ENCODE measurements around the gene CXorf58.

Gene CXorf58

DNA sequence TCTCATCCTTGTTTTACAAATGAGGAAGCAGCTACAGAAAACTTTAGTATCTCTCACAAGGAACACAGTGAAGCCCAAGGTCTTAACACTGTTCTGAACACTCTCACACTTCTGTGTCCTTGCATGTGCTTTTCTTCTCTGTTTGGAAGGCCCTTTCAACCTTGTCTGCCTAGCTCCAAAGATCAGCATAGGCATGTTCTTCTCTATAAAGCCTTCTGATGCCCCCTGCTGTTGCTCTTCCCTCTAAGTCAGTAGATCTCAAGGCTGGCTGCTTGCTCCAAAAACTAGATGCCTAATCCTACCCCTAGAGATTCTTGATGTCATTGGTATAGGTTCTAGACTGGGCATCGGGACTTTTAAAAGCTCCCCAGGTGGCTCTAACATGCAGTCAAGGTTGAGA is 6.0 kb upstream of the CXorf58 start:
- peak; percentile 1 to 24 for DNase-seq

DNA sequence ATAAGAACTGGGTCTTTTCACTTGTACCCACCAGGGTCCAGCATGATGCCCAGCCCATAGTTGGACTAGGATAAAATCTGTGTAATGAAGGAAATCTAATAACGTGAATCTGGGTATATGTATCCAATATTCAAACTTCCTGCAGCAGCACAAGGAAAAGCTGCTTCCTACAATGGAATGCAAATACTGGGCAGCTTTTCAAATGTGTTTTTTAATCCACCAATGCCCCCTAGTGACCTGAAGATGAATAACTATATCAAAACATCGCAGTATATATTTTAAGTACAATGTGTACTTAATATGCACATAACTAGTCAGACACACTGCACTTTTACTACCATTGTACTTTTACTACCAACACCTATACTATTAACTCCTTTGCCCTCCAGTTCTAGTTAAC is 5.4 kb upstream of the CXorf58 start:
- peak; percentile 1 to 23 for DNase-seq

- DNase-seq: no peak
Observed at GRCh38 chrX:23904096-23904495, 3.7 kb upstream of the CXorf58 start.

- no peak for DNase-seq
Observed at GRCh38 chrX:23907111-23907497, 702 bp upstream of the CXorf58 start.

DNA sequence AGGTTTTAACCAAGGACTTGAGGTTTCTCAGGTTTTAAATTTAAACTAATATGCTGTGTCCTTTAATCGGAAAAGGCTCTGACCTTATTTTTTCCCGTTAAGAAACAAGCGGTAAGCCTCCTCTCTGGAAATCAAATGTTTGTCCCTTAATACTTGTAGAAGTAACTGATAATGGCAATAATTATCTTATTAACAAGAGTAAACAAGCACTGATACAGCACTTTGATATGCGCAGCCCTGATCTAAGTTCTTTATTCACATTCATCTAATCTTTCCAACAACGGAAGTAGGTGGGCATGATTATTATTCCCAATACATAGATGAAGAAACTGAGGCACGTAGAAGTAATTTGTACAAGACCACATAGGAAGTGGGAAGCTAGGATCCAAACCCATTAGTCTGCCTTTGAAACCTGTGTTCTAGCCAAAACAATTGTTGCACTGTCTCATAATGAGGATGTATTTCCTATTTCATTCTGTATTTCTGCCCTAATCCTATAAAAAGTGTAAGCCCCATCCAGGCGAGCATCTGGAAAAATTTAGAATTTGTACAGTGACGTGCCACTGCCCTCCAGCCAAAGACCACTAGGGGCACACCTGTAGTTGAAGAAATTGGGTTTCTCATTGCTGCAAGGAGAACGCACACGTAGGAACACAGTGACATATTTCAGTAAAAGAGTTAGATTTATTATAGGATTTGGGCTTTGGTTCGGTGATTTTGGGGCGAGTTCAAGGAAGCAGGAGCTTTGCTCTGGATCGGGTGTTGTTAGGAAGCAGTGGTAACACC is 606 bp downstream of the CXorf58 start:
- no peak for DNase-seq

GRCh38 chrX:23911126-23911835 is 3.5 kb downstream of the CXorf58 start:
- DNase-seq: no peak

DNA sequence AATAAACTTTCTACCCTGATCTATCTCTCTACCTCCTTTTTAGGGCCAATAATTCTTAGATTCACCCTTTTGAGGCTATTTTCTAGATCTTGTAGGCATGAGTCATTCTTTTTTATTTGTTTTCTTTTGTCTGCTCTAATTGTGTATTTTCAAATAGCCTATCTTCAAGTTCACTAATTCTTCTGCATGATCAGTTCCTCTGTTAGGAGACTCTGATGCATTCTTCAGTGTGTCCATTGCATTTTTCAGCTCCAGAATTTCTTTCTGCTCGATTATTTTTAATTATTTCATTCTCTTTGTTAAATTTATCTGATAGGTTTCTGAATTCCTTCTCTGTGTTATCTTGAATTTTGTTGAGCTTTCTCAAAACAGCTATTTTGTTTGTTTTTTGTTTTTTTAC is 11.3 kb downstream of the CXorf58 start:
- no peak for DNase-seq

- DNase-seq: no peak
Observed at GRCh38 chrX:23919706-23920320, 12.0 kb downstream of the CXorf58 start.

DNA sequence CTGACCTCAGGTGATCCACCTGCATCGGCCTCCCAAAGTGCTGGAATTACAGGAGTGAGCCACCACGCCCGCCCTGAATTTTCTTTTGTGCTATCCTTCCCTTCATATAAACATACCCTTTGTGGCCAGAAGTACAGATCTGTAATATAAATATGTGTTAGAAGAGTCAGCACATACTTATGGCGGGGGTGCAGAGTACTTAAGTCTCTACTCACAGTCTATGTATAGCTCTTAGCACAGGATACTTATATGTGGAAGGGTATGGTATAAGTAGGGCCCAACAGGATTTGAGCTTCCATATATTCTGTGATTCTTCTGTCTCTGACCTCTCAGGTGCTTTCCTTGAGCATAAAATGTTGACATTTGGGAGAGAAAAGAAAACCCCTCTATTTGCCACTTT is 18.2 kb downstream of the CXorf58 start:
- DNase-seq: no peak

GRCh38 chrX:23930894-23931604 is 23.2 kb downstream of the CXorf58 start:
- no peak for DNase-seq

DNA sequence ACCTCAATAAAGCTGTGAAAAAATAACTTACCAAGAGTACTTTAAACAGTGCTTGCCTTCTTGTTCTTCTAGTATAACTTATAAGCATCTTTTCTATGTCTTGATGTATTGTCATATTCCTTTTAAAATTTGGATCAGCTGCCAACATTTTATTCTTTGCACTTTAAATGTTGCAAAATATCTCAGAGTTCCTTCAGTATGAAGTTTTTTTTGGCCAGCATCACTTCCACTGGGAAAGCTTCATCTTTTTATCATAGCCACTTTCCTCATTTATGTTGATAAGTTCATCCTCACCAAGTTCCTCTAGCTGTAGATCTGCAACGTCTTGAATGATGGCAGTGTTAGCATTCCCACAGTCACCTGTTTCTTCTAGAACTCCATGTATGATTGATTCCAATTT is 24.2 kb downstream of the CXorf58 start:
- no peak for DNase-seq

GRCh38 chrX:23935106-23935505 is 27.3 kb downstream of the CXorf58 start:
- no peak for DNase-seq

DNA sequence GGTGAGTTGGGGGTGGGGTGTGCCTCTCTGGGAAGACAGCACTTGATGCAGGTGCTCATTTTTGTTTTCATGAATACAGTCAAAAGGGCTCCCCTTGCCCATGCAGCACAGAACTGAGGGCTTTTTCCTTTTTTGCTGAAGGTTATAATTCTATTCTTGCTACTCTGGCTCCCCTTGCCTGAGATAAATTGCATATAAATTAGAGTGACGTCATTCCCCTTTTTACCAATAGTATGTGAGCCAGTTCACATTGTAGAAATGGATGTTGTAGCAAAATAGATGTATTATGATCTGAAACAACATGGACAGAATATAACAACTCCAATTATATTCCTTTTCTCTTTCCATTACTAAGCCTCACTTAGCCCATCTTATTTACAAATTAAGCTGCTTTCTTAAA is 28.4 kb downstream of the CXorf58 start:
- DNase-seq: no peak

- no peak for DNase-seq
Observed at GRCh38 chrX:23937100-23937499, 29.3 kb downstream of the CXorf58 start.

DNA sequence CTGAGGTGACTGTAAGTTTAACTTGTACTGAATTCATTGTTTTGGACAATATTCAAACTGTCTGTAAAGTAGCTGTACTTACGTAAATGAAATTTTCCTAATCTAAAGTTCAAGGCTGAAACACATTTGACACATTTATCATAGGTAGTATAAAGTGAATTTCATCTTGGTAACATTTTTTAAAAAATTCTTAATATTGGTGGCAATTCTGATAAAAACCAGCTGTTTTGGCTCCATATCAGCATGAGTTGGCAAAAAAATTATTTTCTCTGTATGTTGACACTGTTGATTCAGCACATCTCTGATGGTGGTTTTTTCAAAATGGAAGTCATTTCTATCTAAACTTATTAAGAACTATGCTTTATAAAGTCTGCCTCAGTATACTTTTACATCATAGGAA is 30.9 kb downstream of the CXorf58 start:
- DNase-seq: no peak

GRCh38 chrX:23939203-23939602 is 31.4 kb downstream of the CXorf58 start:
- DNase-seq: no peak

GRCh38 chrX:23944234-23944633 is 36.4 kb downstream of the CXorf58 start:
- DNase-seq: no peak

DNA sequence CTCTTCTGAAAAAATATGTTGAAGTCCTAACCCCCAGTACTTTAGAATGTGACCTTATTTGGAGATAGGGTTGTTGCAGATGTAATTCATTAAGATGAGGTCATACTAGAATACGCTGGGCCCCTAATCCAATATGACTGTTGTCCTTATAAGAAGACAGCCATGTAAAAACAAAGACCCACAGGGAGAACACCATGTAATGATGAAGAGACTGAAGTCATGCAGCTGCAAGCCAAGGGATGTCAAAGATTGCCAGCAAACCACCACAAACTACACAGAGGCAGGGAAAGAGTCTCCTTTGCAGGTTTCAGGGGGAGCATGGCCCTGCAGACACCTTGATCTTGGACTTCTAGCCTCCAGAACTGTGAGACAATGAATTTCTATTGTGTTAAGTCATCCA is 37.4 kb downstream of the CXorf58 start:
- DNase-seq: no peak

DNA sequence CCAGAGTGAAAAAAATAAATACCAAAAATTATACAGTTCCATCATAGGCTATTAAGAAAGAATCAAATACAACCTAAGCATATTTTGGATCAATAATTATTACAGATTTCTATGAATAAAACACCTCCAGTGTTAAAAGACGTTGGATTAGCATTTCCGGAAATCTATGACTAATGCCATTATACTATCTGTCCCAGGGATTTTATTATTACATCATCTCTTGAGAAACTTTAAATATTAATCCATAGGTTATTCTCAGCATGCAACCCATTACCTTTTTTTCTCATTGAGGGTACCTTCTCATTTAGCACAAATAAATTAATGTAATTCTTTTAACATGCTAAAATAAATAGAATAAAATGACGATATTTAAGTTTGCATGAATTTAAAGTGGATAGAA is 44.6 kb downstream of the CXorf58 start:
- no peak for DNase-seq

DNA sequence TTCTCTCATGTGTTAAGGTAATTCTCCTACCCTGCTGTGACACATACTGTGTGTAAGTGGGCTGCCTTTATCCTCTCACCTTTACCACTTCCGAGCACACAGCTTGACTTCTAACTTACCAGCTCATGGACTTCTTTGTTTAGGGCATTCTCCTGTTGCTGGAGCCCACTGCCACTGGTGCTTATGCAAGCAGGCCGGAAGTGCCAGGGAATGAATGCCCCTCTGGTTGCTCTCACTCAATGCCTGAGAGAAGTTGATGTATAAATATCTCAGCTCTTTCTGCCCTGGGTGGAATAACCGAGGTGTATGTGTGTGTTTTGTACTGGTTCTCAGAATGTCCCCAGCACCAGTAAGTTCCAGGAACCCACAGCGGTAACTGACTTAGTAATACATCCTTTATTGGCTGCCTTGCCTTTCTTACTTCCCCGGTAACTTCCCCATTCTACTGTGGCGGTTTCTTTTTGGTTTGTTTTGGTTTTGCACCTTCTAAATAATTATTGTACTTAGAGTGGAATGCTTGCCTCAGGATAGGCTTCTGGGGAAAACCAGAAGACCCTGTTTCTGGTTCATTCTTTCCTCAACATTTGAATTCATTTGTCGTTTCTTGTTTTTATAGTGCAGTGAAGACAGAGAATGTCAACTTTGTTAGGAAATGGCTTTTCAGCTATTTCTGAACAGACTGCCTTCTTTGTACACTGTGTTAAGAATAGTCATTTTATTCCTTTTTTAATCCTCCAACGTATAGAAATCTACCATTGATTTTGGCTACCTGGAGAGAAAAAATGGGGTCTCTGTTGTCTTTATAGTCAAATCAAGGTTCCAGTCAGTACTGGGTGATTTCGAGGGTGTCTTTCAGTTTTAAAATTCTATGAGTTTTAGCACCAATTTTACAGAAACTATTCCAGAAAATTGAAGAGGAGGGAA is 45.4 kb downstream of the CXorf58 start:
- no peak for DNase-seq

- no peak for DNase-seq
Observed at GRCh38 chrX:23953908-23954269, 46.1 kb downstream of the CXorf58 start.

DNA sequence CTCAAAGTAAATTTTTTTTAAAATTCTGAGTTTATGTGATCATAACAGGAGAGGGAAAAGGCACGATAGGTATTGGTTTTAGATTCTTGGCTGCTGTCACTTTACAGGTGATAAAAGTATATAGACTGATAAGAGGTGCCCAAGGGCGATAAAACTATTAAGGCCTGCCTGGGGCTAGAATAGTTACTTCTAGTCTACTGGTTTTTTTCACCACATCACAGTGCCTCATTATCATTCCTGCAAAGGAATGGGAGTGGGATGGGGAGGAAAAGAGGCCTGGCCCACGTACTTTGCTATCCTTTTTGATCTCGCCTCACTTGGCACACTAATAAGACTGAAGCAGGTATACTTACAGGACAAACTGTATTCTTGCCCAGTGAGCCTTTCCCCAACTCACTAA is 46.6 kb downstream of the CXorf58 start:
- DNase-seq: no peak

All from NCI-H1930 (cell line).